ENCODE data around the gene C21orf91.

C21orf91 gene

DNA sequence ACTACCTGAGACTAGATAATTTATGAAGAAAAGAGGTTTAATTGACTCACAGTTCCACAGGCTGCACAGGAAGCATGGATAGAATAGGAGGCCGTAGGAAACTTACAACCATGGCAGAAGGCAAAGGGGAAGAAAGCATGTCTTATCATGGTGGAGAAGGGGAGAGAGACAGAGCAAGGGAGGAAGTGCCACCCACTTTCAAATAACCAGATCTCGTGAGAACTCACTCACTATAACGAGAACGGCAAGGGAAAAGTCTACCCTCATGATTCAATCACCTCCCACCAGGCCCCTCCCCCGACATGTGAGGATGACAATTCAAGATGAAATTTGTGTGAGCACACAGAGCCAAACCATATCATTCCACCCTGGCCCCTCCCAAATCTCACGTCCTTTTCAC, 4.7 kb upstream of the C21orf91 start:
- no peak overlapping the region for H3K4me3 ChIP-seq (ENCODE audit: low read length)
- no peaks in the 10 kb centered on the region for H3K27me3 ChIP-seq (replicated peaks; ENCODE audit: control insufficient read depth, insufficient read depth, low read length)
- no peaks in the 10 kb centered on the region for H3K36me3 ChIP-seq (ENCODE audit: control insufficient read depth, insufficient read depth, low read length, severe bottlenecking)
- no peaks in the 10 kb centered on the region for H3K9me3 ChIP-seq (ENCODE audit: control insufficient read depth, low read length)
- H3K9ac ChIP-seq (ENCODE audit: low read length), result no peak overlapping the region
- peaks cover 25% of the 10 kb centered on the region for H3K4me1 ChIP-seq (ENCODE audit: control insufficient read depth, insufficient read depth, low read length)
- DNase-seq (ENCODE audit: low read depth), result no peak

DNA sequence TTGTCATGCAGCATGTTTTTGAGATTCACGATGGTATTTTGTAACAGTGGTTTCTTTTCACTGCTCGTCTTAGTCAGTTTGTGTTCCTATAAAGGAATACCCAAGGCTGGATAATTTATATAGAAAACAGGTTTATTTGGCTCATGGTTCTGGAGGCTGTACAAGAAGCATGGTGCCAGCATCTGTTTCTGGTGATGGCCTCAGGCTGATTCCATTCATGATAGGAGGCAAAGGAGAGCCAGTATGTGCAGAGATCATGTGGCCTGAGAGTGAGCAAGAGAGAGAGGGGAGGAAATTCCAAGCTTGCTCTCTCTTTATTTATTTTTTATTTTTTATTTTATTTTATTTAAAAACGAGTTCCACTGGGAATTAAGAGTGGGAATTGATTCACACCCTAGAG, 2.0 kb upstream of the C21orf91 start:
- DNase-seq (ENCODE audit: low read depth), result no peak
- Histone ChIP-seq H3K36me3 (ENCODE audit: control insufficient read depth, insufficient read depth, low read length, severe bottlenecking) (no peaks in the 10 kb centered on the region), H3K4me1 (ENCODE audit: control insufficient read depth, insufficient read depth, low read length) (peaks cover 22% of the 10 kb centered on the region), H3K9ac (ENCODE audit: low read length) (no peak overlapping the region), H3K9me3 (ENCODE audit: control insufficient read depth, low read length) (no peaks in the 10 kb centered on the region), H3K27me3 (replicated peaks; ENCODE audit: control insufficient read depth, insufficient read depth, low read length) (no peaks in the 10 kb centered on the region), H3K4me3 (ENCODE audit: low read length) (no peak overlapping the region)

DNA sequence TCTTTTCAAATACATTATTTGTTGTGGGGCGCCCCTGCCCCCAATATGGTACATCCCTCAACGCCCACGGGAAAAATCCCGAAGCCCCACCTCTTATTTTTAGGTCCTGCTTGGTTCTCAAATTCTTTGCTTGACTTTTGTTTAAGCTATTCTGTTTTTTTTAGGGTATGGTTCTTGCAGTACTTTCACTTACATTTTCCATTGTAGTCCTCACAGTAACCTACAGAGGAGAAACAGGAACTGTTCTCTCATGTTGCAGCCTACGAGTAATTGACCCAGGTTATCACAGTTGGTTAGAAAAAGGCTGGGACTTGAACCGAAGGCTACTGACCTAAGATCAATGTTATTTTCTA, 697 bp upstream of the C21orf91 start:
- no peak for DNase-seq (ENCODE audit: low read depth)

DNA sequence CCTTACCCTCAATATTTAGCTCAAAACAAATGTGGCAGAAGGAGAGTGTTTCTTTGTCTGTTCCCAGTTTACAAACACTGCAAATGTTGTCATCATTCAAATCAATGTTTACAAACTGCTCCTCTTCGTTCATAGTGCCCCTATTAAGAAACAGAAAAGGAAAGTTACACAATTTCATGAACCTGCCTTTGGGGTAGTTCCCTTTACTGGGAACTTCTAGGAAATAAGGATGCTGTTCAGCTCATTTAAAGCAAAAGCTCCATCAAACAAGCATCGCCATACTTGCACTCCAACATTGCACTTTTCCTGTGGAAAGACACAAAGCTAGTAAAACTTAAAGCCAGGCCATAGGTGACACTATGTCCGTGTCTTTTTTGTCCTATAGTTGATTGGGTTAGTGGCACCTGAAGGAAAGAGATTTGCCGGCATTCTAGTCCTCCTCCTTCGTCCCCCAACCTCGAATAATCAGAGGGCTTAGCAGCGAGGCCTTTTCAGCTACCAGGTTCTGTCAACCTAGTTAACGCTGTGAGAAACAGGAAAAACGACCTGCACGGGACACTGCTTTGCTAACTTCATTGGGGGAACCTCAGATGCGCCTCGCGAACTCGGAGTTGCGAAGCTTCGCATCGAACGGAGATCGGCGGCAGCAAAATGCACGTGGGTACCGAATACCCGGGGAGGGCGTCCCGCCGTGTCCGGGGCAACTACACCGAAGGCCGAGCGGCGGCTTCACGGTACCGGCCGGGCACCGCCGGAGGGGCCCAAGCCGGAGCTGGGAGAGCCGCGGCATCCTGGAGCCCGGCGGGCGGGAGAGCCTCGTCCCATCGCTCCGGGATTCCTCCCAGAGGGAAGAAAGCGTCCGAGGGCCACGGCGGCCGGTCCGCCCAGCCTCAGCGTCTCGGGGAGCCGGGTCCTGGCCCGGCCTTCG, 706 bp downstream of the C21orf91 start:
- Histone ChIP-seq H3K4me3 (ENCODE audit: low read length) (peak overlapping the region; percentile 86), H3K9ac (ENCODE audit: low read length) (peak overlapping the region; percentile 94), H3K27me3 (replicated peaks; ENCODE audit: control insufficient read depth, insufficient read depth, low read length) (no peaks in the 10 kb centered on the region), H3K4me1 (ENCODE audit: control insufficient read depth, insufficient read depth, low read length) (peaks cover 18% of the 10 kb centered on the region), H3K36me3 (ENCODE audit: control insufficient read depth, insufficient read depth, low read length, severe bottlenecking) (no peaks in the 10 kb centered on the region), H3K9me3 (ENCODE audit: control insufficient read depth, low read length) (no peaks in the 10 kb centered on the region)
- peak; percentile 62 for DNase-seq (ENCODE audit: low read depth)

More for the DNA sequence above, 697 bp upstream of the C21orf91 start:
- no peaks in the 10 kb centered on the region for H3K36me3 ChIP-seq (ENCODE audit: control insufficient read depth, insufficient read depth, low read length, severe bottlenecking)
- peak overlapping the region; percentile 86 for H3K4me3 ChIP-seq (ENCODE audit: low read length)
- no peaks in the 10 kb centered on the region for H3K27me3 ChIP-seq (replicated peaks; ENCODE audit: control insufficient read depth, insufficient read depth, low read length)
- no peaks in the 10 kb centered on the region for H3K9me3 ChIP-seq (ENCODE audit: control insufficient read depth, low read length)
- peaks cover 18% of the 10 kb centered on the region for H3K4me1 ChIP-seq (ENCODE audit: control insufficient read depth, insufficient read depth, low read length)
- H3K9ac ChIP-seq (ENCODE audit: low read length), result peak overlapping the region; percentile 94

DNA sequence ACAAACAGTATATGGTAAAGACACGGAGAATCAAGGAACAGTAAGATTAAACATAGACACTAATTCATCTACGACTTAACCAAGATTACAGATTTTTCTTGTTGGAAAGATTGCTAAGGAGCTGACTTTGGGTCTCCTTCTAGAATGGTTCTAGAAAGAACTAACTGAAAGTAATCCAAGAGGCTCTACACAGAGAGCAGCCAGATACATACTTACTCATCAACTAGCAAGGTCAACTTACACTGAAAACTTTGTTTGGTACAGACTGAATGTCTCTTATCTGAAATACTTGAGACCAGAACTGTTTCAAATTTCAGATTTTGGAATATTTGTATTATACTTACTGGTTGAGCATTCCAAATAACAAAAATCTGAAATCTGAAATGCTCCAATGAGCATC, 5.8 kb downstream of the C21orf91 start:
- Histone ChIP-seq H3K36me3 (ENCODE audit: control insufficient read depth, insufficient read depth, low read length, severe bottlenecking) (peaks cover 25% of the 10 kb centered on the region), H3K27me3 (replicated peaks; ENCODE audit: control insufficient read depth, insufficient read depth, low read length) (no peaks in the 10 kb centered on the region), H3K4me1 (ENCODE audit: control insufficient read depth, insufficient read depth, low read length) (peaks cover 11% of the 10 kb centered on the region), H3K4me3 (ENCODE audit: low read length) (no peak overlapping the region), H3K9me3 (ENCODE audit: control insufficient read depth, low read length) (peaks cover 6% of the 10 kb centered on the region), H3K9ac (ENCODE audit: low read length) (no peak overlapping the region)
- no peak for DNase-seq (ENCODE audit: low read depth)

DNA sequence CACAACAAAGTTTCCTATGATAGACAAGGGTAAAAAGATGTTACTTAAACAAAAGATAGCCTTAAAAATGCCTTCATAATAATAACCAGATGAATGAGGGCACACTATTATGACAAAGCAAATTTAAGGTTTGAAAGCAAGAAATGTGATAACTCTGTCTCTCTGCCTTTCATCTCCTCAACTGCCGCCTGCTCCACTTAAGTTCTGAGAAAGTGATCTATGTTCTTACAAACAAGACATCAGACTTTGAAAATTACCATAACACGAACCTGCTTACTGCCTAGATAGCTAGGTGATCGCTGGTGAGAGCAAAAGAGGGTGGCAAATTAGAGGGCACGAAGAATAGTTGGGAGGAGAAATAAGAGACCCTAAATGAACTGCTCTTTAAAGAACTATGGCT, 13.2 kb downstream of the C21orf91 start:
- Histone ChIP-seq H3K9me3 (ENCODE audit: control insufficient read depth, low read length) (peaks cover 12% of the 10 kb centered on the region), H3K9ac (ENCODE audit: low read length) (no peak overlapping the region), H3K4me3 (ENCODE audit: low read length) (no peak overlapping the region), H3K36me3 (ENCODE audit: control insufficient read depth, insufficient read depth, low read length, severe bottlenecking) (peaks cover 26% of the 10 kb centered on the region), H3K4me1 (ENCODE audit: control insufficient read depth, insufficient read depth, low read length) (no peaks in the 10 kb centered on the region), H3K27me3 (replicated peaks; ENCODE audit: control insufficient read depth, insufficient read depth, low read length) (no peaks in the 10 kb centered on the region)
- no peak for DNase-seq (ENCODE audit: low read depth)

DNA sequence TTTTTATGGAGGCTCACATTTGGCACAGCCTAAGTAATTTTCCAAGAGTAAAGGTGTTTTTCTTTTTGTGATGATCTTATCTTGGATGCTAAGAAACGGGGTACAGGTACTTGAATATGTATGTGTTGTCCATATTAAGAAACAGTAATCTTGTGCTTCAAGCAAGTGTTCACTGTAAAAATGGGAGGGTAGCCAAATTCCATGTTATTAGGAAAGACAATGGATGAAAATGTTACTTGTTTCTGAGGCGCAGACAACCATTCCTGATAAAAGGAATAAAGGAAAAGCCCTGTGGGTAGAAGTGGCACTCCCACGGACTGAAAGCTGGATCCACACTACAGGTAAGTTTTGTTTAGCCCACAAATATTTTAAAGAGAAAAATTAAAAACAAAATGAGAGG, 15.6 kb downstream of the C21orf91 start:
- no peak overlapping the region for H3K4me3 ChIP-seq (ENCODE audit: low read length)
- peaks cover 3% of the 10 kb centered on the region for H3K4me1 ChIP-seq (ENCODE audit: control insufficient read depth, insufficient read depth, low read length)
- H3K9ac ChIP-seq (ENCODE audit: low read length), result no peak overlapping the region
- DNase-seq (ENCODE audit: low read depth), result no peak
- H3K9me3 ChIP-seq (ENCODE audit: control insufficient read depth, low read length), result peaks cover 8% of the 10 kb centered on the region
- peaks cover 11% of the 10 kb centered on the region for H3K36me3 ChIP-seq (ENCODE audit: control insufficient read depth, insufficient read depth, low read length, severe bottlenecking)
- H3K27me3 ChIP-seq (replicated peaks; ENCODE audit: control insufficient read depth, insufficient read depth, low read length), result no peaks in the 10 kb centered on the region

DNA sequence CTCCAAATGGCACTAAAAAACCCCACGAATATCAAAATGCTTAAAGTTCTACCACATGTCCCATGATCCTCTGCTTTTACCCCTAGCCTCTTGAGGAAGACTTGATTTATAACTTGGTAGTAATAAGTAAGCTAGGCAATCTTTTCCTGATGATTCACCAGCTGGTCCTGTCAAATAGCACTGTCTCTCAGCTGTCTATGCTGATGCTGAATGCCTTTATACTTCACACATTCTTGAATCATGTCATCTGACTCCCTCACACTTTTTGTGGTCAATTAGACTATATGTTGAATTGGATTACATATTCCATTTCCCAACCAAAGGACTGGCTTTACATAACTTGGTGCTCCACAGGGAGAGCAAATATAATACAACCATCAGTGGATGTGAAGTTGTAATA, 16.6 kb downstream of the C21orf91 start:
- peaks cover 5% of the 10 kb centered on the region for H3K4me1 ChIP-seq (ENCODE audit: control insufficient read depth, insufficient read depth, low read length)
- DNase-seq (ENCODE audit: low read depth), result peak; percentile 15
- H3K27me3 ChIP-seq (replicated peaks; ENCODE audit: control insufficient read depth, insufficient read depth, low read length), result no peaks in the 10 kb centered on the region
- no peak overlapping the region for H3K4me3 ChIP-seq (ENCODE audit: low read length)
- peaks cover 2% of the 10 kb centered on the region for H3K36me3 ChIP-seq (ENCODE audit: control insufficient read depth, insufficient read depth, low read length, severe bottlenecking)
- no peaks in the 10 kb centered on the region for H3K9me3 ChIP-seq (ENCODE audit: control insufficient read depth, low read length)
- no peak overlapping the region for H3K9ac ChIP-seq (ENCODE audit: low read length)

DNA sequence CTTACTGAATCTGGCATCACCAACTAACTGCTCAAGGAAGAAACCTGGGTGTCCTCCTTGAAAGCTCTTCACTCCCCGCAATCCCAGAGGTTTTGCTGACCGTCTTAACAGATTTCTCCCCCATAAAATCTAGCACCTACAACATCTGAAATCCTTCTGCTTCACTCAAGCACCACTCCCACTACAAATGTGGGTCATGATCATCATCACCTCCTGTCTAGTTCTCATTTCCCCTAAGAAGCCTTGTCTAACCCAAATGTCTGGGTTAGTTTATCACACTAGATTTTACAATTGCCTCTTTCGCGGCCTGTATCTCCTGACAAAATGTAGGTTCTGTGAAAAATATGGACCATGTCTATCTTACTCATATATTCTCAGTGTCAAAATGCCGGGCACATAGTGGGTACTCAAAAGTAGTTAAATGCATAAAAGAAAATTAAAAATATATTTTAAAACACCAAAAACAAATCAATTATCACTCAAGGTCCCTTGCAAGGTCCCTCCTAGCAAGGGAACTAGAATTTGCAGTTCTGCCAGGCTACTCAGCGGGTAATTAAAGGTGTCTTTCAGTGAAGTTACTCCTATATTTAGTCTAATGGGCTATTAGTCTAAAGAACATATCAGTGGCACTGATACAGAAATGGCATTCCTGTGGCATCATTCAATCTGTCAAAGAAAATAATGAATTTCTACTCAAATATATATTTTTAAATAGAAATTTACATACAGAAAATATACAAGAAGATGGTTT, 19.6 kb downstream of the C21orf91 start:
- no peaks in the 10 kb centered on the region for H3K27me3 ChIP-seq (replicated peaks; ENCODE audit: control insufficient read depth, insufficient read depth, low read length)
- no peak overlapping the region for H3K9ac ChIP-seq (ENCODE audit: low read length)
- no peak overlapping the region for H3K4me3 ChIP-seq (ENCODE audit: low read length)
- no peak for DNase-seq (ENCODE audit: low read depth)
- H3K36me3 ChIP-seq (ENCODE audit: control insufficient read depth, insufficient read depth, low read length, severe bottlenecking), result no peaks in the 10 kb centered on the region
- no peaks in the 10 kb centered on the region for H3K9me3 ChIP-seq (ENCODE audit: control insufficient read depth, low read length)
- peaks cover 5% of the 10 kb centered on the region for H3K4me1 ChIP-seq (ENCODE audit: control insufficient read depth, insufficient read depth, low read length)

DNA sequence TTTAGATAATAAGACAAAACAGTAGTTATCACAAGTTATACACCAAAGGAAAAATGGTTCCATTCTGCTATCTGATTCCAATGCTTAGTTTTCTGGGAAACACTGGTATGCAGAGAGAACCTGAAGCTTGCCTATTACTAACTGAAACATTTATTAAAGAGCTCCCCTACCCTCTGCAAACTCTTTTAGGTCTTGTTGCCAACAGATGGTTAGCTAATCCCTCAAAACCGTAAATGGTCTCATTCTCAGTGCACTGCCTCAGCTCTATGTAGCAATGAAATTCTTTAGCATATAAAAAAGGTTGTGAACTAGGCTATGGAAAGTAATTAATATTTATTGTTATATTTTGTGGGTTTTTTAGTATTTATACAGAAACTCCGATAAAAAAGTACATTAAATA, 20.4 kb downstream of the C21orf91 start:
- no peaks in the 10 kb centered on the region for H3K9me3 ChIP-seq (ENCODE audit: control insufficient read depth, low read length)
- H3K4me1 ChIP-seq (ENCODE audit: control insufficient read depth, insufficient read depth, low read length), result peaks cover 11% of the 10 kb centered on the region
- H3K4me3 ChIP-seq (ENCODE audit: low read length), result no peak overlapping the region
- no peaks in the 10 kb centered on the region for H3K36me3 ChIP-seq (ENCODE audit: control insufficient read depth, insufficient read depth, low read length, severe bottlenecking)
- no peak for DNase-seq (ENCODE audit: low read depth)
- no peak overlapping the region for H3K9ac ChIP-seq (ENCODE audit: low read length)
- H3K27me3 ChIP-seq (replicated peaks; ENCODE audit: control insufficient read depth, insufficient read depth, low read length), result no peaks in the 10 kb centered on the region

DNA sequence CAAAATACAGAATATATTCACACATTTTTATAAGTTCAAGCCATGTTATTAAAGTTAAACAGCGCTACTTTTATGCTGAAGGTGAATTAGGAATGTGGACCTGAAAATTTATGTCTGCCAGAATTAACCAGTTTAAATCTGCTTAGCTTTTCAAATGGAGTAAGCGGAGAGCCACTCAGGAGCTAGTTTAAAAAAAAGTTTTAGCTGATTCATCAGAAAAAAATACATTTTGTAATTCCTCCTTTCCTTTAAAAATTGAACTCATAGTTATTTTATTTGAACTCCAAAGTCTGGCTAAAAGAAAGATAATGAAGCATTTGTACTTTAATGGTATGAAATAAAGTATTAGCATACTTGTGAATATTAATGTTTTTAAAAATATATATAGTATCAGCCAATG, 21.2 kb downstream of the C21orf91 start:
- H3K36me3 ChIP-seq (ENCODE audit: control insufficient read depth, insufficient read depth, low read length, severe bottlenecking), result no peaks in the 10 kb centered on the region
- H3K4me1 ChIP-seq (ENCODE audit: control insufficient read depth, insufficient read depth, low read length), result peaks cover 11% of the 10 kb centered on the region
- no peaks in the 10 kb centered on the region for H3K27me3 ChIP-seq (replicated peaks; ENCODE audit: control insufficient read depth, insufficient read depth, low read length)
- no peaks in the 10 kb centered on the region for H3K9me3 ChIP-seq (ENCODE audit: control insufficient read depth, low read length)
- DNase-seq (ENCODE audit: low read depth), result no peak
- no peak overlapping the region for H3K4me3 ChIP-seq (ENCODE audit: low read length)
- no peak overlapping the region for H3K9ac ChIP-seq (ENCODE audit: low read length)

Data from adipocyte (in vitro differentiated cells).